ENCODE data around the gene YBX1.
A peak's percentile ranks its signal among the peaks of the same experiment; 100 is the strongest.

Gene YBX1

GRCh38 chr1:42657981-42658876, 24.0 kb upstream of the YBX1 start, which contains the start of gene PPIH:
Gene PPIH, plus strand, starts transcription at chr1:42658423. Its CDS starts 24 bp downstream, at chr1:42658447.
- peak within 1 kb of the TSS; percentile 99 for H3K4me2 ChIP-seq (ENCODE audit: low read length)
- H3K4me1 ChIP-seq = peaks cover 4% of the 10 kb centered on the region
- no peaks in the 10 kb centered on the region for H3K9me3 ChIP-seq (ENCODE audit: control insufficient read depth, low read length)
- H3K27me3 ChIP-seq (ENCODE audit: control insufficient read depth, insufficient read depth, low read length) = no peaks in the 10 kb centered on the region
- H3K9ac ChIP-seq = no peak within 1 kb of the TSS
- peak; percentile 6 for TF ChIP-seq CTCF (IDR thresholded peaks at IDR 0.05)
- H3K79me2 ChIP-seq = no peaks in the 10 kb centered on the region
- peak within 1 kb of the TSS; percentile 68 for H3K27ac ChIP-seq
- H3K4me3 ChIP-seq (ENCODE audit: low read depth, low read length) = peak within 1 kb of the TSS; percentile 81
- H3K36me3 ChIP-seq (ENCODE audit: control insufficient read depth, insufficient read depth, low read length) = no peaks in the 10 kb centered on the region
- H2AFZ ChIP-seq = peak within 1 kb of the TSS; percentile 90

DNA sequence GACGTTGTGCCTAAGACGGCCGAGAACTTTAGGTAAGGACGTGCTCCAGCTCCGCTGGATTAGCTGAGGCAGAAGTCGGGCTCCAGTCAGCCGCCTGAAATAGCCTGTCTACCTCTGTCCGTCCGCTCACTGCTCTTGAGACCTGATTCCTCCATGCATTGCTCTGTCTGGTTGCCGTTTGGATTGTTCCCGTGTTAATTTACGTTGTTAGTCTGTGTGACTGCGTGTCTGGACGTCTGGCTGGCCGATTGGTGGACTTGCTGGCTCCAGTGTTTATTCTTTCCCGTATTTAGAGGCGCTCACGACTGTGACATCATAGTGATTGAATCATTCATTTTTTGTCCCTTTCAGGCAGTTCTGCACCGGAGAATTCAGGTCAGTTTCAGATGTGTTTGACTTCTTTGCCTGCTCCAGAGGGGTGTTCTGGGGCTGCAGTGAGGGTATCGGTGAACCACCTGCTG, 23.3 kb upstream of the YBX1 start:
- TF ChIP-seq CTCF (IDR thresholded peaks at IDR 0.05) = no peak
- H3K79me2 ChIP-seq = no peaks in the 10 kb centered on the region
- H3K4me1 ChIP-seq = peaks cover 4% of the 10 kb centered on the region
- no peaks in the 10 kb centered on the region for H3K27me3 ChIP-seq (ENCODE audit: control insufficient read depth, insufficient read depth, low read length)
- peak overlapping the region; percentile 90 for H2AFZ ChIP-seq
- H3K4me2 ChIP-seq (ENCODE audit: low read length) = peak overlapping the region; percentile 99
- peak overlapping the region; percentile 81 for H3K4me3 ChIP-seq (ENCODE audit: low read depth, low read length)
- no peak overlapping the region for H3K9ac ChIP-seq
- no peaks in the 10 kb centered on the region for H3K9me3 ChIP-seq (ENCODE audit: control insufficient read depth, low read length)
- H3K27ac ChIP-seq = no peak overlapping the region
- H3K36me3 ChIP-seq (ENCODE audit: control insufficient read depth, insufficient read depth, low read length) = no peaks in the 10 kb centered on the region

DNA sequence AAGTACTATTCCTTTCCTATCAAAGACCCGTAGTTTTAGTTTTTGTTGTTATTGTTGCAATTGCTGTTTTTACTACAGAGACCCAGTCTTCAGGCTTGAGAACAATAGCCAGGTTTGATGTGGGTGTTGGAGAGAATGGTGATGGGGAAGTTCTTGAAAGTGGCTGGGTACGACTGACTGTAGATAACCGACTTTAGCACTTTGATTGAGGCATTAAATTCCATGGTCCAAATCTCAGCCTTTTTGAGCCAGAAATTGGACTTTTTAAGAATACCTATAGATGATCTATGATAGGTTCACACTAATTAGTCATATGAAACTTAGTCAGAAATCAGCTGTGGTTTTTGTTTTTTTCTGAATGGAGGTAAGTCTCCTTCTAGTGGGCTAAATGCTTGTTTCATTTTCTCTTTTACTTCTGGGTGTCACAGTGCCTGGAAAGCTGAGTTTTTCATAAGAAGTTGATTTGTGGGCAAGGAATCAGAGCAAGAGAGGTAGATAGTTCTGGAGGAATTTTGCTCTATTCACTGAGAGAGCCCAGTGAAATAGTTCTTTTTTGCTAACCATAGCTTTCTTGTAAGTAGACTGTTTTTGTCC, 21.2 kb upstream of the YBX1 start:
- Histone ChIP-seq H3K79me2 (no peaks in the 10 kb centered on the region), H3K4me2 (ENCODE audit: low read length) (no peak overlapping the region), H3K27ac (no peak overlapping the region), H3K9ac (no peak overlapping the region), H3K27me3 (ENCODE audit: control insufficient read depth, insufficient read depth, low read length) (no peaks in the 10 kb centered on the region), H3K9me3 (ENCODE audit: control insufficient read depth, low read length) (no peaks in the 10 kb centered on the region), H3K36me3 (ENCODE audit: control insufficient read depth, insufficient read depth, low read length) (no peaks in the 10 kb centered on the region), H3K4me1 (peaks cover 4% of the 10 kb centered on the region), H2AFZ (no peak overlapping the region), H3K4me3 (ENCODE audit: low read depth, low read length) (no peak overlapping the region)
- TF ChIP-seq CTCF (IDR thresholded peaks at IDR 0.05) = no peak

DNA sequence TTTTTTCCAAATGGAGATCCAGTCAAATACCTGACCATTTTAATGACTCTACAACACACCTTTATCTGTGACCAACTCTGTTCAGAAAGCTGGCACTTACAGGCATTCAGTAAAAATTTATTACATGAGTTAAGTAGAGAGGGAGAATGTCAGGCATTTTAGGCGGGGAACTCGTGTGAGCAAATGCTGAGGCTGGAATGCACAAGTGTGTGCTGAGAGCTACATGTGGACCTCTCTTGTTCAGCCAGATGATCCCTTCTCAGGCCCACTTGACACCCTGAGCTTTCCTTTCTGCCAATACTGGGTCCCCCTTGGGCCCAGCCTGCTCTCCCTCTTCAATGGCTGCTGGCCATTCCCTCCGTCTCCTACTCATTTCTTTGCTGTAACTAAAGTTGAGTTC, 12.3 kb upstream of the YBX1 start:
- no peaks in the 10 kb centered on the region for H3K79me2 ChIP-seq
- H3K9ac ChIP-seq = no peak overlapping the region
- no peaks in the 10 kb centered on the region for H3K9me3 ChIP-seq (ENCODE audit: control insufficient read depth, low read length)
- no peaks in the 10 kb centered on the region for H3K4me1 ChIP-seq
- no peak overlapping the region for H3K4me2 ChIP-seq (ENCODE audit: low read length)
- no peak for TF ChIP-seq CTCF (IDR thresholded peaks at IDR 0.05)
- H3K27ac ChIP-seq = no peak overlapping the region
- H3K4me3 ChIP-seq (ENCODE audit: low read depth, low read length) = no peak overlapping the region
- no peak overlapping the region for H2AFZ ChIP-seq
- H3K36me3 ChIP-seq (ENCODE audit: control insufficient read depth, insufficient read depth, low read length) = no peaks in the 10 kb centered on the region
- no peaks in the 10 kb centered on the region for H3K27me3 ChIP-seq (ENCODE audit: control insufficient read depth, insufficient read depth, low read length)
